ENCODE results near the gene SMYD5.

Gene SMYD5

GRCh38 chr2:73243884-73244570 lies 30.0 kb downstream of the SMYD5 start:
- no peak for DNase-seq

- DNase-seq = no peak
These were observed 30.5 kb downstream of the SMYD5 start for GRCh38 chr2:73244580-73244979.

GRCh38 chr2:73246850-73247249 lies 32.8 kb downstream of the SMYD5 start:
- DNase-seq = no peak

- DNase-seq = no peak
These were observed 35.6 kb downstream of the SMYD5 start for GRCh38 chr2:73249636-73250035.

GRCh38 chr2:73250872-73251846 lies 37.1 kb downstream of the SMYD5 start:
- no peak for DNase-seq

- no peak for DNase-seq
These were observed 38.4 kb downstream of the SMYD5 start for GRCh38 chr2:73252238-73253027.

- DNase-seq = no peak
These were observed 39.4 kb downstream of the SMYD5 start for GRCh38 chr2:73253400-73253799.

GRCh38 chr2:73253901-73254300 lies 39.9 kb downstream of the SMYD5 start:
- DNase-seq = no peak

- no peak for DNase-seq
These were observed 40.4 kb downstream of the SMYD5 start for GRCh38 chr2:73254343-73255006.

GRCh38 chr2:73255007-73255644 lies 41.1 kb downstream of the SMYD5 start:
- DNase-seq = no peak

GRCh38 chr2:73255907-73256617 lies 42.0 kb downstream of the SMYD5 start:
- no peak for DNase-seq

GRCh38 chr2:73256618-73256922 lies 42.5 kb downstream of the SMYD5 start:
- DNase-seq = no peak

GRCh38 chr2:73257021-73257420 lies 43.0 kb downstream of the SMYD5 start:
- no peak for DNase-seq

GRCh38 chr2:73257425-73258125 lies 43.5 kb downstream of the SMYD5 start:
- DNase-seq = no peak

GRCh38 chr2:73258186-73258912 lies 44.3 kb downstream of the SMYD5 start:
- DNase-seq = no peak

GRCh38 chr2:73258913-73259215 lies 44.8 kb downstream of the SMYD5 start:
- DNase-seq = no peak

GRCh38 chr2:73259276-73259675 lies 45.2 kb downstream of the SMYD5 start:
- no peak for DNase-seq

GRCh38 chr2:73259704-73260337 lies 45.8 kb downstream of the SMYD5 start:
- DNase-seq = no peak

- no peak for DNase-seq
These were observed 46.4 kb downstream of the SMYD5 start for GRCh38 chr2:73260338-73260984.

Data from femur (tissue), 1 donor.